Activated CD8-positive, alpha-beta memory T cell treated with anti-CD3 and anti-CD28 coated beads, Interleukin-2, amount 10 ng/mL, durations not matched to agents 7 days and 5 days (primary cell): ENCODE measurements around the gene DGCR2. TPM values are rescaled to one million over a fixed set of nuclear protein-coding genes. Genes with fewer than 3 reads are reported as not detected.
A peak's percentile ranks its signal among the peaks of the same experiment; 100 is the strongest.

Source experiments
- ATAC-seq: fragments of 150-1000 bp; cut with Tn5 transposase; one replicate; pipeline ENCODE4 v1.10.0; 2021; ENCODE audit warnings: moderate library complexity
- CTCF ChIA-PET: fragments of 350-600 bp; sonication (Branson Sonifier 250); formaldehyde crosslinking; loops from one replicate; lab custom pipeline; 2021; ENCODE audit warnings: antibody characterized with exemption; lab: Charles Lee
- DNase-seq: peaks from one replicate; pipeline ENCODE4 v3.0.0-alpha.2; 2020
- H3K27ac Mint-ChIP-seq: one replicate; pipeline ENCODE4 v1.8.0; 2021; ENCODE audit warnings: mild to moderate bottlenecking, mixed read lengths
- H3K27me3 Mint-ChIP-seq: one replicate; pipeline ENCODE4 v1.8.0; 2021; ENCODE audit warnings: mixed read lengths
- H3K36me3 Mint-ChIP-seq: one replicate; pipeline ENCODE4 v1.8.0; 2021; ENCODE audit warnings: mild to moderate bottlenecking, mixed read lengths
- H3K4me1 Mint-ChIP-seq: one replicate; pipeline ENCODE4 v1.8.0; 2021; ENCODE audit warnings: mixed read lengths
- H3K4me3 Mint-ChIP-seq: one replicate; pipeline ENCODE4 v1.8.0; 2021; ENCODE audit warnings: mild to moderate bottlenecking, moderate library complexity, mixed read lengths
- H3K9me3 Mint-ChIP-seq: one replicate; pipeline ENCODE4 v1.8.0; 2022; ENCODE audit warnings: low read depth, mixed read lengths
- total RNA-seq, 2 experiments: library from RNA; stranded (reverse); gene quantifications; one replicate each; pipeline ENCODE4 v1.2.3, GENCODE V29; 2021

DGCR2 gene
- total RNA-seq, 2 experiments from 2014 or later: 27.8 TPM

GRCh38 chr22:19119949-19120348 lies 2.3 kb downstream of the DGCR2 start:
- Mint-ChIP-seq H3K36me3 (no peaks in the 10 kb centered on the region), H3K4me3 (peak overlapping the region; percentile 59), H3K27ac (no peak overlapping the region), H3K9me3 (no peaks in the 10 kb centered on the region), H3K27me3 (peaks cover 3% of the 10 kb centered on the region), H3K4me1 (peaks cover 49% of the 10 kb centered on the region)
- DNase-seq (no peak), ATAC-seq (no peak)
- CTCF ChIA-PET: interaction anchor here (1.3 kb wide), 1 partner anchor 24 kb away, joined by 4 read pairs; the partner anchor contains the start of gene ESS2

GRCh38 chr22:19118329-19118880 lies 3.8 kb downstream of the DGCR2 start:
- DNase-seq (no peak), ATAC-seq (no peak)
- no peak overlapping the region for H3K27ac Mint-ChIP-seq
- CTCF ChIA-PET: interaction anchor here (1.1 kb wide), 1 partner anchor 25 kb away, joined by 3 read pairs; no protein-coding TSS in a partner anchor
- no peaks in the 10 kb centered on the region for H3K27me3 Mint-ChIP-seq
- H3K9me3 Mint-ChIP-seq: no peaks in the 10 kb centered on the region
- H3K36me3 Mint-ChIP-seq: no peaks in the 10 kb centered on the region
- peaks cover 54% of the 10 kb centered on the region for H3K4me1 Mint-ChIP-seq
- no peak overlapping the region for H3K4me3 Mint-ChIP-seq

- no peak overlapping the region for H3K4me3 Mint-ChIP-seq
- CTCF ChIA-PET: interaction anchor here (0.8 to 1.1 kb wide), 2 partner anchors 26 to 27 kb away, joined by 3 to 5 read pairs; partner anchors contain the start of gene ESS2
- no peaks in the 10 kb centered on the region for H3K27me3 Mint-ChIP-seq
- H3K27ac Mint-ChIP-seq: no peak overlapping the region
- H3K9me3 Mint-ChIP-seq: no peaks in the 10 kb centered on the region
- DNase-seq (no peak), ATAC-seq (no peak)
- H3K4me1 Mint-ChIP-seq: peaks cover 56% of the 10 kb centered on the region
- H3K36me3 Mint-ChIP-seq: peaks cover 2% of the 10 kb centered on the region
These were observed 5.1 kb downstream of the DGCR2 start for GRCh38 chr22:19117111-19117512.

GRCh38 chr22:19115628-19116027 lies 6.6 kb downstream of the DGCR2 start:
- DNase-seq: no peak
- peaks cover 56% of the 10 kb centered on the region for H3K4me1 Mint-ChIP-seq
- CTCF ChIA-PET: interaction anchor here (0.7 to 2.3 kb wide), 2 partner anchors 18 to 29 kb away, joined by 3 to 11 read pairs; partner anchors contain the start of gene ESS2
- no peak overlapping the region for H3K4me3 Mint-ChIP-seq
- peak; percentile 65 for ATAC-seq
- peaks cover 2% of the 10 kb centered on the region for H3K36me3 Mint-ChIP-seq
- H3K9me3 Mint-ChIP-seq: no peaks in the 10 kb centered on the region
- no peaks in the 10 kb centered on the region for H3K27me3 Mint-ChIP-seq
- H3K27ac Mint-ChIP-seq: no peak overlapping the region

- Mint-ChIP-seq H3K4me1 (peaks cover 54% of the 10 kb centered on the region), H3K36me3 (peaks cover 2% of the 10 kb centered on the region), H3K9me3 (no peaks in the 10 kb centered on the region), H3K27ac (no peak overlapping the region), H3K27me3 (no peaks in the 10 kb centered on the region), H3K4me3 (no peak overlapping the region)
- no peak for ATAC-seq
- no peak for DNase-seq
- CTCF ChIA-PET: interaction anchor here (0.7 to 2.3 kb wide), 2 partner anchors 17 to 29 kb away, joined by 3 to 11 read pairs; partner anchors contain the start of gene ESS2
These were observed 7.1 kb downstream of the DGCR2 start for GRCh38 chr22:19114984-19115552.

GRCh38 chr22:19113429-19113828 lies 8.8 kb downstream of the DGCR2 start:
- no peak overlapping the region for H3K4me3 Mint-ChIP-seq
- ATAC-seq (no peak), DNase-seq (no peak)
- no peak overlapping the region for H3K27ac Mint-ChIP-seq
- peaks cover 2% of the 10 kb centered on the region for H3K36me3 Mint-ChIP-seq
- H3K4me1 Mint-ChIP-seq: peaks cover 57% of the 10 kb centered on the region
- CTCF ChIA-PET: interaction anchor here (0.7 kb wide), 1 partner anchor 31 kb away, joined by 3 read pairs; the partner anchor contains the start of gene ESS2
- H3K9me3 Mint-ChIP-seq: no peaks in the 10 kb centered on the region
- no peaks in the 10 kb centered on the region for H3K27me3 Mint-ChIP-seq

- ATAC-seq: no peak
- no peaks in the 10 kb centered on the region for H3K27me3 Mint-ChIP-seq
- H3K27ac Mint-ChIP-seq: no peak overlapping the region
- no peak for DNase-seq
- CTCF ChIA-PET: interaction anchor here (0.8 kb wide), 1 partner anchor 33 kb away, joined by 3 read pairs; the partner anchor contains the start of gene ESS2
- H3K9me3 Mint-ChIP-seq: no peaks in the 10 kb centered on the region
- H3K36me3 Mint-ChIP-seq: peaks cover 3% of the 10 kb centered on the region
- peaks cover 56% of the 10 kb centered on the region for H3K4me1 Mint-ChIP-seq
- no peak overlapping the region for H3K4me3 Mint-ChIP-seq
These were observed 10.6 kb downstream of the DGCR2 start for GRCh38 chr22:19111584-19111983.

- H3K4me1 Mint-ChIP-seq: peaks cover 57% of the 10 kb centered on the region
- peaks cover 3% of the 10 kb centered on the region for H3K36me3 Mint-ChIP-seq
- no peaks in the 10 kb centered on the region for H3K27me3 Mint-ChIP-seq
- DNase-seq (no peak), ATAC-seq (no peak)
- no peaks in the 10 kb centered on the region for H3K9me3 Mint-ChIP-seq
- peak overlapping the region; percentile 62 for H3K27ac Mint-ChIP-seq
- H3K4me3 Mint-ChIP-seq: no peak overlapping the region
- CTCF ChIA-PET: interaction anchor here (0.8 kb wide), 1 partner anchor 34 kb away, joined by 3 read pairs; the partner anchor contains the start of gene ESS2
These were observed 11.1 kb downstream of the DGCR2 start for GRCh38 chr22:19111140-19111539.

- no peak overlapping the region for H3K4me3 Mint-ChIP-seq
- peak overlapping the region; percentile 62 for H3K27ac Mint-ChIP-seq
- DNase-seq (no peak), ATAC-seq (no peak)
- H3K36me3 Mint-ChIP-seq: peaks cover 3% of the 10 kb centered on the region
- H3K27me3 Mint-ChIP-seq: no peaks in the 10 kb centered on the region
- CTCF ChIA-PET: interaction anchor here (0.8 to 1.4 kb wide), 4 partner anchors 34 to 468 kb away, joined by 3 to 4 read pairs (median 3); partner anchors contain the start of gene ESS2
- H3K4me1 Mint-ChIP-seq: peaks cover 56% of the 10 kb centered on the region
- H3K9me3 Mint-ChIP-seq: no peaks in the 10 kb centered on the region
These were observed 11.6 kb downstream of the DGCR2 start for GRCh38 chr22:19110646-19111045.

- no peak for ATAC-seq
- Mint-ChIP-seq H3K27ac (peak overlapping the region; percentile 82), H3K4me3 (peak overlapping the region; percentile 68), H3K9me3 (no peaks in the 10 kb centered on the region), H3K36me3 (peaks cover 3% of the 10 kb centered on the region), H3K27me3 (no peaks in the 10 kb centered on the region), H3K4me1 (peaks cover 56% of the 10 kb centered on the region)
- no peak for DNase-seq
- CTCF ChIA-PET: interaction anchor here (0.9 to 1.4 kb wide), 3 partner anchors 35 to 469 kb away, joined by 3 to 4 read pairs (median 3); no protein-coding TSS in a partner anchor
These were observed 12.2 kb downstream of the DGCR2 start for GRCh38 chr22:19110064-19110458.

- CTCF ChIA-PET: interaction anchor here (0.9 to 1.4 kb wide), 3 partner anchors 35 to 469 kb away, joined by 3 to 4 read pairs (median 3); no protein-coding TSS in a partner anchor
- H3K4me1 Mint-ChIP-seq: peaks cover 51% of the 10 kb centered on the region
- H3K36me3 Mint-ChIP-seq: peaks cover 3% of the 10 kb centered on the region
- ATAC-seq (peak; percentile 94), DNase-seq (peak; percentile 80)
- peak overlapping the region; percentile 68 for H3K4me3 Mint-ChIP-seq
- no peaks in the 10 kb centered on the region for H3K9me3 Mint-ChIP-seq
- H3K27me3 Mint-ChIP-seq: no peaks in the 10 kb centered on the region
- H3K27ac Mint-ChIP-seq: peak overlapping the region; percentile 82
These were observed 12.8 kb downstream of the DGCR2 start for GRCh38 chr22:19109198-19110063.

GRCh38 chr22:19108807-19109197 lies 13.4 kb downstream of the DGCR2 start:
- Mint-ChIP-seq H3K4me3 (no peak overlapping the region), H3K27me3 (no peaks in the 10 kb centered on the region), H3K9me3 (no peaks in the 10 kb centered on the region), H3K36me3 (peaks cover 4% of the 10 kb centered on the region), H3K4me1 (peaks cover 51% of the 10 kb centered on the region), H3K27ac (peak overlapping the region; percentile 82)
- ATAC-seq: no peak
- CTCF ChIA-PET: no interaction called here
- no peak for DNase-seq

GRCh38 chr22:19107730-19108074 lies 14.5 kb downstream of the DGCR2 start:
- H3K27ac Mint-ChIP-seq: no peak overlapping the region
- H3K36me3 Mint-ChIP-seq: peaks cover 5% of the 10 kb centered on the region
- H3K4me1 Mint-ChIP-seq: peaks cover 48% of the 10 kb centered on the region
- no peak for ATAC-seq
- H3K9me3 Mint-ChIP-seq: no peaks in the 10 kb centered on the region
- no peaks in the 10 kb centered on the region for H3K27me3 Mint-ChIP-seq
- CTCF ChIA-PET: no interaction called here
- H3K4me3 Mint-ChIP-seq: no peak overlapping the region
- DNase-seq: no peak
